Measurements from ENCODE around the gene NKIRAS1.

Gene NKIRAS1

GRCh38 chr3:23916886-23917678 lies at the start of gene NKIRAS1, which contains the start of gene RPL15:
NKIRAS1 (minus strand) TSS chr3:23916990; CDS start chr3:23910904, 6,086 bp downstream.
RPL15 (plus strand) TSS chr3:23917132; CDS start chr3:23917860, 728 bp downstream.
- DNase-seq = peak; percentile 99

GRCh38 chr3:23966328-23966727 lies 49.5 kb upstream of the NKIRAS1 start:
- no peak for DNase-seq

DNA sequence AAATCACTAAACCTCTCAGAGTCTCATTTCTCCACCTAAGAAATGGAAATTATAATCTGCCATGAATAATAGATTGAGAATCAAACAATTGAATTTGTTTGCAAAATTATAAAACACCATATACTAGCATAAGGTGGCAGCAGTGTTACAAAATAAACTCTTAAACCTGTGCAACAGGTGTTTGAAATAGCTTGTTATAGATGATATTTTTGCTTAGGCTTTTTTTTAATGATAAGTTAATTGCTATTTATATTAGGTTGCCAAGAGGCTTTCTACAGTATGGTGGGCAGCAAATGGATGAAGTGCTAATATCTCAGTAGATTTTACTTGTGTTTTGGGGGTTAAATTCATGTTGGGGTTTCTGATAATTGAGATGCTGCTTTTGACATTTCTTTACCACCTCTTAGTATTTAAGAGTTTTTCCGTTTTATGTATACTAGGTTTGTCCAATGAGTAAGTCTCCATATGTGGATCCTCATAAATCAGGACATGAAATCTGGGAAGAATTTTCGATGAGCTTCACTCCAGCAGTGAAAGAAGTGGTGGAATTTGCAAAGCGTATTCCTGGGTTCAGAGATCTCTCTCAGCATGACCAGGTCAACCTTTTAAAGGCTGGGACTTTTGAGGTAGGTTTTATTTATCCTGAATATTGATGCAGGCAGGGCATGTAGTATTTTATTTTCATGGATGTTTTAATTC lies 47.9 kb upstream of the NKIRAS1 start:
- DNase-seq = no peak

DNA sequence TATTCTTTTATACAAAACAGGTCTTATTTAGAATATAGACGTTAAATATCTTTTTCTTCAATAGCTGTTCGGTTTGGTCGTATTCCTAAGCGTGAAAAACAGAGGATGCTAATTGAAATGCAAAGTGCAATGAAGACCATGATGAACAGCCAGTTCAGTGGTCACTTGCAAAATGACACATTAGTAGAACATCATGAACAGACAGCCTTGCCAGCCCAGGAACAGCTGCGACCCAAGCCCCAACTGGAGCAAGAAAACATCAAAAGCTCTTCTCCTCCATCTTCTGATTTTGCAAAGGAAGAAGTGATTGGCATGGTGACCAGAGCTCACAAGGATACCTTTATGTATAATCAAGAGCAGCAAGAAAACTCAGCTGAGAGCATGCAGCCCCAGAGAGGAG lies 45.1 kb upstream of the NKIRAS1 start:
- no peak for DNase-seq

DNA sequence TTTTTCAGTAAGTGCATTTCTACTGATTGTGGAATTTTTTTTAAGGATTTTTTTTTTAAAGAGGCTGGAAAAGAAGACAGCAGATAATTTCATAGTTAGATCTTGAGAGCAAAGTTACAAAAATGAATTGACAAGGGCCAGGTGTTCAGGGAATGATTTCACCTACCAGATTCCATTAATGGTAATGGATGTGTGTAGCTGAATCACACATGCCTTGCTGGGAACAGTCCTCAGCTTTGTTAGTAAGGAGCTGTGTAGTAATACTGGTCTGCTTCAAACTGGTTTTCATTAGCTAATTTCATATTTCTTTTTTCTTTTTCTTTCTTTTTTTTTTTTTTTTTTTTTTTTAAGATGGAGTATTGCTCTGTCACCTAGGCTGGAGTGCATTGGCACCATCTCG lies 44.3 kb upstream of the NKIRAS1 start:
- DNase-seq = no peak

DNA sequence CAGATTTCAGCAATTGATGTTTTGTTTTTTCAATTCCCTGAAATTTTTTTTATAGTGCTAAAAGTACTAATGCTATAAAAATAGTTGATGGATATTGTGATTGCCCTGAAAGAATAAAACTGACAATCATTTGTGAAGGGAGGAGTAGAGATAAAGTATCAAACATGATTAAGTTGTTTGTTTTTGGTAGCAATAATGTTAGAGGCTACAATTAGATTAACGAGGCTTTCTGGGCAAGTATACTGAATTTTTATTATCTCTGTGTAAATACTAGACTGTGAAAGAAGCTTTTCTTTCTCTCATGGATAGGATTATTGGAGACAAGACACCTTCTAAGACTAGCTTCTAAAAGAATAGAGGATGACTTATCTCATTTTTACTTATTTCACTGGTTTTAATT lies 43.9 kb upstream of the NKIRAS1 start:
- DNase-seq = no peak

DNA sequence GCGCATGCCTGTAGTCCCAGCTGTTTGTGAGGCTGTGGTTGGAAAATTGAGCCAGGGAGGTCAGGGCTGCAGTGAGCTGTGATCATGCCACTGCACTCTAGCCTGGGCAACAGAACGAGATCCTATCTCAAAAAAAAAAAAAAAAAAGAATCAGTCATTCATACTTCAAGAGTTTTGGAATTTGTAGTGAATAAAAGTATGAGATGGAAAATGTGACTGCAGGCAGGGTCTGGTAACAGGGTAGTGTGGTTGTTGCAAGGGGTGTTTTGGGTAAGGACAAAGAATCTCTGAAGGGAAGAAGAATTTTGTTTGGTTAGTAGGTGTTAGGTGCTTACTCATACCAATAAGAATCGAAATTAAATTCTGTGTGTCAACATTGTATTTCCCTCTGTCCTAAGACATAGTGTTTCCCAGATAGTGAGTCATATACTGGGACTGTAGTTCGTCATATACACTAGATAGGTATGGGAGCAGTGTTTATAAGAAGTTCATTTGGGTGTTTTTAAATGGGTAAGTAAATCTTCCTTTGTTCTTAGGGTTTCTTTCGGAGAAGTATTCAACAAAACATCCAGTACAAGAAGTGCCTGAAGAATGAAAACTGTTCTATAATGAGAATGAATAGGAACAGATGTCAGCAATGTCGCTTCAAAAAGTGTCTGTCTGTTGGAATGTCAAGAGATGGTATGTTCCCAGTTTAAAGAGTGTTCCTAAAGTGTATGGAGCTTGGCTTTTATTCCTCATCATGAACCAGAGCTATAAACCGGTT lies 42.5 kb upstream of the NKIRAS1 start:
- DNase-seq = no peak

GRCh38 chr3:23956701-23957100 lies 39.9 kb upstream of the NKIRAS1 start:
- no peak for DNase-seq

- DNase-seq = no peak
Observed at GRCh38 chr3:23954144-23954543, 37.4 kb upstream of the NKIRAS1 start.

GRCh38 chr3:23953523-23953922 lies 36.7 kb upstream of the NKIRAS1 start:
- no peak for DNase-seq

DNA sequence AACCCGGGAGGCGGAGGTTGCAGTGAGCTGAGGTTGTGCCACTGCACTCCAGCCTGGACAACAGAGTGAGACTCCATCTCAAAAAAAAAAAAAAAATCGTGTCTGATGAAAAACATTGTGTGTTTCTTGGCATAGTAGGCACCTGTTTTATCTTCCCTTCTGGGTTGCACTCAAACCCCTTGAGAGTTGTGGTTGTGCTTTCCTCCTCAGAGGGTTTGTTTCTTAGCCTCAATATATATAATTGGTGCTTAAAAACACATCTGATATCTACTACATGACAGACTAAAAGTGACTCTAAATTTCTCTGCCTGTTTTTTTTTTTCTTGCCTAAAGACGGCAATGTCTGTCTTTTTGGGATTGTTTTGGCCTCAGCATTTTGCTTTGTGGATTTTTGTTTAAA lies 35.9 kb upstream of the NKIRAS1 start:
- DNase-seq = no peak

DNA sequence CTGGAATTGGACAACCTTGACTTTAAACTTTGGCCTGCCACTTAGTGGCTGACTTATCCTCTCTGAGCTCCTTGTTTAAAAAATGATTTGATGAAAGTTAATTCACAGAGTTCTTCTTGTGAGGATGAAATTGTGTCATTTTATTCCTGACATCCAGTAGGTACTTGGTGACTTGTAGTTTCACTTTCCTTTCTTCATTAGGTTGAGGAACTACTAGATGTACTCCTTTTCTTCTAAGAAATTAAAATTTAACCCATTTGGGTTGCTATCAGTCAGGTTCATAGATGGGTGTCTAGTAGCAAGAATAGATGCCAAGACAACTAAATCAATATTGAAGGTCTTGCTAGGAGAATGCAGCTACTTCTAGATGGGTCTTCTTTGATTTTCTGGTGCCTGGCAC lies 33.5 kb upstream of the NKIRAS1 start:
- DNase-seq = peak; percentile 12

DNA sequence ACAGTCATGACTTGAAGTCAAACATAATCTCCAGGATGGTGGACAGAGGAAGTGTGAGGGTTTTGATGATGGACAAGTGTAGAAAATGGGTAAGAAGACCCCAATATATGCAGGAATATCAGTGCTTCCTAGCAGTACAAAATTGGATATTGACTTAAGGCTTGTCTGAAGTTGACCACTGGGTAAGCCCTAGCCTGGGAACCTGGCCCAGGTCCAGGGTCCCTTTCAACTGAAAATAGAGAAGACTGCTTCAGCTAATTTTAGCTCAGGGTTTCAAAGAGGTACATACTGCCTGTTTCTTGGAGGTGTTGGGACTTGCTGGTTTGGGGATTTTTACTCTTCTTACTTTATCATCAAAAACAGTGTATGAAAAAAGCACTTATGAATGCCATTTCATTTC lies 33.0 kb upstream of the NKIRAS1 start:
- peak; percentile 18 for DNase-seq

- no peak for DNase-seq
Observed at GRCh38 chr3:23948761-23949160, 32.0 kb upstream of the NKIRAS1 start.

GRCh38 chr3:23945913-23946687 lies 29.3 kb upstream of the NKIRAS1 start:
- DNase-seq = peak; percentile 98

DNA sequence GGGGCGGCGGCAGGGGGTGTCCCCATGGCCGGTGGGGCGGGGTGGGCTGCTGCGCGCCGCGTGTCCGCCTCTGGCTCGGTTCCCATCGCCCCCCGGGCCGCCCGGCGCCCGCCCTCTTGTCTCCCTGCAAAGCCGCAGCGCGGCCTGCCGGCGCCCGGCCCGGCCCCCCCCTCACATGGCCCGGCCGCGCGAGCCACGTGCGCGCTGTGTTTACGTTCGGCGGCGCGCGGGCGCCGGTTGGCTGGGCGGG lies 28.8 kb upstream of the NKIRAS1 start:
- no peak for DNase-seq

DNA sequence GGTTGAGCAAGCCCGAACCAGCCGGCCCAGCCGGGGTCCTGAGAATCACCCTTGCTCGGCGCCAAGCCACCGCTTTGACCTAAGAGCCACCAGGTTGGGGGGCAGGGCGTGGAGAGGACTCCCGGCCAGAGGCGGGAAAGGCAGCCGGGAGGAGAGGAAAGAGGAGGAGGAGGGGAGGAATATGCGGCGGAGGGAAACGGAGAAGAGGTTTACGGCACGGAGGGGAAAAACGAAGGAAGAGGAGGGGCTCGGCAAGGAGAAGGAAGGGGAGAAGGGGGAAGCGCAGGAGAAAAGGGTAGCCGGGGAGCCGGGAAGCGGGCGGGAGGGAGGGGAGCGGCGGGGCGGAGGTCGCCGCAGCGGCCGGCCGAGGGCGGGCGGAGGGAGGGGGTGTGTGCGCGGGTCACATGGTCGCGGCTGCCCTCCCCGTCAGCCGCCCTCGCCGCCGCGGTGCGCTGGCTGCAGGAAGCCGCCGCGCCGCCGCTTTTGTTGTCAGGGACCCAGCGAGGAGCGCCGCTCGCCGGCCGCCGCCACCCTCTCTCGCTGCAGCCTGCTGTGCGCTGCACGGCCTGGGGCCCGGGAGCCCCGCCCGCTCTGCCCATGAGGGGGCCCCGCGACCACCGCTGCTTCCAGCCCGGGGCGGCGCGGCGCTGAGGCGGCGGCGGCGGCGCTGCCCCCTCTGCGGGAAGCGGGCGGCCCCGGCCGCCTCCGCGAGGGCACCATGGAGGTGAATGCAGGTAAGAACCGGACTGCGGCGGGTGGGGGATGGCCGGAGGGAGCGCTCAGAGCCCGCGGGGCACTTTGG lies 28.3 kb upstream of the NKIRAS1 start, which contains the start of gene NR1D2:
TSS of gene NR1D2 (plus strand) at position 426 of the 802 bp plus-strand sequence. CDS start at position 719, 293 bp downstream.
- DNase-seq = peak; percentile 92

DNA sequence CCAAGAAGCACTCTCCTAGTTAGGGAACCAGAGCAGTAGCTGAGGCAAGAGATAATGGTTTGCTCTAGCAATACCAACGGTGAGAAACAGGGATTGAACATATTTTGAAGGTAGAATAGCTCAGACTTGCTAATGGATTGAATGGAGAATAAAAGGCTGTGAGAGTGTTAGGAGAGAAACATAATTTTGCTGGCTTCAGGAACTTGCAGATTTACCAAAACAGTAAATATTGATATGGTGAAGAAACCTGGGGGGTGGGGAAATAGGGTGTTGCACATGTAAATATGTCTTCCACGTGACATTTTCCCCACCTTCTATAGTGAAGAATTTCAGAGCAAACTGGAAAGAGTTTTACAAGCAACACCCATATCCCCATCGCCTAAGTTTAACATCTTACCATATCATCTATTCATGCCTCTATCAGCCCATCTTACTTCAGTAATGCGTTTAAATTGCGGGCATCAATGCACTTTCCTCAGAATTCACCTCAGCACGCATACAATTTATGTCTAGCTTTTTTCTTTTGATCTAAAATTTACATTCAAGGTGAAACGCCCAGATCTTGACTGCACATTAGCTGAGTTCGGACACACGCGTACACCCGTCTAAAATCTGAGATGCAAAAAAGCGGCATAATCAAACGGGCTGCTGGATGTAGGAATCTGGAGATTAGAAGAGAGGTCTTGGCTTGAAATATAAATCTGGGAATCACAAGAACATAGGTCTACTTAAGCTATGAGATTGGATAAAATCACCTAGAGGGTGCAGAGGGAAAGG lies 27.4 kb upstream of the NKIRAS1 start:
- peak; percentile 28 for DNase-seq

DNA sequence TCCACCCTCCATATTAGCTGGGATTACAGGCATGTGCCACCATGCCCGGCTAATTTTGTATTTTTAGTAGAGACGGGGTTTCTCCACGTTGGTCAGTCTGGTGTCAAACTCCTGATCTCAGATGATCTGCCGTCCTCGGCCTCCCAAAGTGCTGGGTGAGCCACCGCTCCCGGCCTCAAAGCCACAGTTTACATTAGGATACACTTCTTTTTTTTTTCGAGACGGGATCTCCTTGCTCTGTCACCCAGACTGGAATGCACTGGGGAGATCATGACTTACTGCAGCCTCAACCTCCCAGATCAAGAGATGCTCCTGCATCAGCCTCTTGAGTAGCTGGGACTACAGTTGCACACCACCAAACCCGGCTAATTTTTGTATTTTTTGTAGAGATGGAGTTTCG lies 25.8 kb upstream of the NKIRAS1 start:
- DNase-seq = no peak

GRCh38 chr3:23941440-23941839 lies 24.6 kb upstream of the NKIRAS1 start:
- no peak for DNase-seq

DNA sequence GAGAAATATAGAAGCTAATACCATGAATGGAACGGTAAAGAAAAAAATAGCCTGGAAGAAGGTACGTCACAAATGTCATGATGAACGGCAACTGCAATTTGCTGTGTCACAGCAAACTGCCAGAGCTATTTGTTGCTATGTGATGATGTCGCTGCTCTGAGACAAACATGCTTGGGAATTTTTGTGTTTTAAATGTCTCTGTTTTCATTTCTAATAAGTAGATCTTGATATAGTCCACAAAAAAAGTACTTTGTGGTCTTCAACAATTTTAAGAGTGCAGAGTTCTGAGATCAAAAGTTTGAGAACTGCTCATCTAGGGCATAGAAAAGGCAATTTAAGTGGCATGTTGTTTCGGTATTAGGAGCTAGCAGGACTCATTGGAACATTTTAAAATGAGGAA lies 24.0 kb upstream of the NKIRAS1 start:
- DNase-seq = no peak

Measured in hematopoietic multipotent progenitor cell treated with erythropoietin and hydrocortisone succinate and interleukin-3 and kit ligand, for 4 days (in vitro differentiated cells).